H1 (cell line): Measurements from ENCODE around the gene NEDD9.

Experiments used
- BCL11A ChIP-seq, 2 experiments: IDR thresholded peaks; one replicate each; pipeline ENCODE4 v1.6.1; 2011; ENCODE audit warnings: low read depth in 2 of 2, low read length in 2 of 2, mild to moderate bottlenecking in 2 of 2
- CHD2 ChIP-seq: IDR thresholded peaks from 2 replicates; pipeline ENCODE4 v1.6.1; 2012; ENCODE audit warnings: low read length, improper control_type of control experiment
- EGR1 ChIP-seq: IDR thresholded peaks from 2 replicates; pipeline ENCODE4 v1.6.1; 2011; ENCODE audit warnings: low read depth, low read length, borderline replicate concordance
- EP300 ChIP-seq, 2 experiments: IDR thresholded peaks; 1 replicate in 1 of 2; 2 replicates in 1 of 2; pipeline ENCODE4 v1.6.1; 2011 to 2012; ENCODE audit warnings: low read depth in 2 of 2, low read length in 2 of 2, mild to moderate bottlenecking in 2 of 2, borderline replicate concordance in 1 of 2, inconsistent platforms in 1 of 2, moderate library complexity in 1 of 2
- GABPA ChIP-seq: IDR thresholded peaks from 2 replicates; pipeline ENCODE4 v1.6.1; 2011; ENCODE audit warnings: mild to moderate bottlenecking, low read length, moderate library complexity, borderline replicate concordance; ENCODE audit not compliant: insufficient read depth
- GTF2F1 ChIP-seq: IDR thresholded peaks from 2 replicates; pipeline ENCODE4 v1.6.1; 2012; ENCODE audit warnings: low read depth, low read length, improper control_type of control experiment, borderline replicate concordance
- NRF1 ChIP-seq: IDR thresholded peaks from 2 replicates; pipeline ENCODE4 v1.6.1; 2011; ENCODE audit warnings: mild to moderate bottlenecking, low read depth, low read length, improper control_type of control experiment
- POLR2AphosphoS5 ChIP-seq: IDR thresholded peaks from 2 replicates; pipeline ENCODE4 v1.6.1; 2011; ENCODE audit warnings: low read depth, low read length
- RAD21 ChIP-seq, 2 experiments: IDR thresholded peaks in 1 of 2; conservative IDR thresholded peaks in 1 of 2; 2 replicates each; pipeline ENCODE4 v1.6.1; 2011; ENCODE audit warnings: low read depth in 2 of 2, low read length in 2 of 2, improper control_type of control experiment in 1 of 2, inconsistent platforms in 1 of 2, mild to moderate bottlenecking in 1 of 2, moderate library complexity in 1 of 2
- RBBP5 ChIP-seq: IDR thresholded peaks from 2 replicates; pipeline ENCODE4 v1.7.1; 2012; ENCODE audit warnings: low read depth, mild to moderate bottlenecking, inconsistent platforms, low read length, moderate library complexity, borderline replicate concordance
- SAP30 ChIP-seq: fragments of 300-600 bp; sonication (generic); IDR thresholded peaks from 2 replicates; pipeline ENCODE4 v1.7.1; 2012; ENCODE audit warnings: low read length, moderate library complexity, mild to moderate bottlenecking, inconsistent platforms; ENCODE audit not compliant: insufficient read depth, insufficient replicate concordance
- SIN3A ChIP-seq, 2 experiments: IDR thresholded peaks in 1 of 2; conservative IDR thresholded peaks in 1 of 2; 2 replicates each; pipeline ENCODE4 v1.6.1; 2011 to 2012; ENCODE audit warnings: low read length in 2 of 2, improper control_type of control experiment in 1 of 2, low read depth in 1 of 2, mild to moderate bottlenecking in 1 of 2
- TF ChIP-seq, protein P1 (sequence below), 3 experiments: IDR thresholded peaks; 1 replicate in 2 of 3; 2 replicates in 1 of 3; pipeline versions ENCODE4 v1.5.1 to v1.6.1; 2011; ENCODE audit warnings: low read length in 3 of 3, mild to moderate bottlenecking in 3 of 3, inconsistent platforms in 2 of 3, low read depth in 1 of 3, moderate library complexity in 1 of 3; ENCODE audit not compliant: insufficient read depth in 1 of 3; ENCODE audit errors: control extremely low read depth in 1 of 3
- TF ChIP-seq, protein P2 (sequence below): IDR thresholded peaks from 2 replicates; pipeline ENCODE4 v1.6.1; 2011; ENCODE audit warnings: low read length, improper control_type of control experiment

DNA sequence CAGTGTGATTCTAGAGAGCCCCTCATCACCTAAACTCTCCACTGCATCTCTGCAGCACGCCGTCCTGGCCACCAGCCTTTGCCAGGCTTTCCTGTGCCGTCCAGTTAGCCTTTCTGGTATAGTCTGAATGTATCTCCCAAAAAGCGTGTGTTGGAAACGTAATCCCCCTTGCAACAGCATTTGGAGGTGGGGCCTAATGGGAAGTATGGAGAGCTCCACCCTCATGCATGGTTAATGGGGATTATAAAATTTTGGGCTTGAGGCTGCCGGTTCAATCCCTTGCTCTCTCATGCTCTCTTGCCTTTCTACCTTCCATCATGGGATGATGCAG lies 53.4 kb downstream of the NEDD9 start:
- TF ChIP-seq, protein P1, sequence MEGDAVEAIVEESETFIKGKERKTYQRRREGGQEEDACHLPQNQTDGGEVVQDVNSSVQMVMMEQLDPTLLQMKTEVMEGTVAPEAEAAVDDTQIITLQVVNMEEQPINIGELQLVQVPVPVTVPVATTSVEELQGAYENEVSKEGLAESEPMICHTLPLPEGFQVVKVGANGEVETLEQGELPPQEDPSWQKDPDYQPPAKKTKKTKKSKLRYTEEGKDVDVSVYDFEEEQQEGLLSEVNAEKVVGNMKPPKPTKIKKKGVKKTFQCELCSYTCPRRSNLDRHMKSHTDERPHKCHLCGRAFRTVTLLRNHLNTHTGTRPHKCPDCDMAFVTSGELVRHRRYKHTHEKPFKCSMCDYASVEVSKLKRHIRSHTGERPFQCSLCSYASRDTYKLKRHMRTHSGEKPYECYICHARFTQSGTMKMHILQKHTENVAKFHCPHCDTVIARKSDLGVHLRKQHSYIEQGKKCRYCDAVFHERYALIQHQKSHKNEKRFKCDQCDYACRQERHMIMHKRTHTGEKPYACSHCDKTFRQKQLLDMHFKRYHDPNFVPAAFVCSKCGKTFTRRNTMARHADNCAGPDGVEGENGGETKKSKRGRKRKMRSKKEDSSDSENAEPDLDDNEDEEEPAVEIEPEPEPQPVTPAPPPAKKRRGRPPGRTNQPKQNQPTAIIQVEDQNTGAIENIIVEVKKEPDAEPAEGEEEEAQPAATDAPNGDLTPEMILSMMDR (IDR thresholded peaks at IDR 0.05; ENCODE audit: control extremely low read depth in 1 of 3, insufficient read depth in 1 of 3, low read depth in 1 of 3, low read length in 3 of 3) = no peak
- TF ChIP-seq, protein P2, sequence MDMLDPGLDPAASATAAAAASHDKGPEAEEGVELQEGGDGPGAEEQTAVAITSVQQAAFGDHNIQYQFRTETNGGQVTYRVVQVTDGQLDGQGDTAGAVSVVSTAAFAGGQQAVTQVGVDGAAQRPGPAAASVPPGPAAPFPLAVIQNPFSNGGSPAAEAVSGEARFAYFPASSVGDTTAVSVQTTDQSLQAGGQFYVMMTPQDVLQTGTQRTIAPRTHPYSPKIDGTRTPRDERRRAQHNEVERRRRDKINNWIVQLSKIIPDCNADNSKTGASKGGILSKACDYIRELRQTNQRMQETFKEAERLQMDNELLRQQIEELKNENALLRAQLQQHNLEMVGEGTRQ = no peak
- TF ChIP-seq POLR2AphosphoS5 (no peak), GABPA (no peak), SIN3A (conservative IDR thresholded peaks at IDR 0.05 in 1 of 2, IDR thresholded peaks at IDR 0.05 in 1 of 2; ENCODE audit: low read depth in 1 of 2, low read length in 2 of 2) (no peak), GTF2F1 (no peak), EP300 (IDR thresholded peaks at IDR 0.05; ENCODE audit: borderline replicate concordance in 1 of 2, low read depth in 2 of 2, low read length in 2 of 2) (no peak), SAP30 (no peak), BCL11A (IDR thresholded peaks at IDR 0.05; ENCODE audit: low read depth in 2 of 2, low read length in 2 of 2) (no peak), NRF1 (no peak), RAD21 (IDR thresholded peaks at IDR 0.05 in 1 of 2, conservative IDR thresholded peaks at IDR 0.05 in 1 of 2; ENCODE audit: low read depth in 2 of 2, low read length in 2 of 2) (no peak), EGR1 (no peak), CHD2 (no peak), RBBP5 (no peak)
